H1 (cell line): ENCODE measurements around the gene CCDC28B. TPM values are rescaled to one million over a fixed set of nuclear protein-coding genes. Genes with fewer than 3 reads are reported as not detected.

ENCODE experiments used
- CTCF ChIA-PET: fragments of 300-600 bp; sonication (Branson Sonifier 250); formaldehyde crosslinking; loops from one replicate; lab custom pipeline; 2021; ENCODE audit not compliant: partially characterized antibody; lab: Charles Lee
- POLR2A ChIA-PET: fragments of 300-600 bp; sonication (Branson Sonifier 250); formaldehyde crosslinking; loops from one replicate; lab custom pipeline; 2021; ENCODE audit warnings: inconsistent platforms; ENCODE audit not compliant: partially characterized antibody; lab: Charles Lee
- DNase-seq, 2 experiments: peaks; one replicate each; pipeline versions ENCODE4 v3.0.0 to v3.0.0-alpha.2; 2010 to 2022; ENCODE audit warnings: low spot score in 2 of 2, low read depth in 1 of 2, mixed read lengths in 1 of 2
- FAIRE-seq: peaks from 2 replicates; lab custom pipeline; 2011; peaks lifted over from hg19 to GRCh38; lab: Jason Lieb, UNC
- H2AFZ ChIP-seq: 2 replicates; pipeline ENCODE4 v1.8.1; 2012; ENCODE audit warnings: low read length, inconsistent platforms
- H2AK5ac ChIP-seq: 2 replicates; pipeline ENCODE4 v1.6.1; 2013; ENCODE audit warnings: low read depth, low read length
- H2BK120ac ChIP-seq: replicated peaks from 2 replicates; pipeline ENCODE3; 2013; ENCODE audit warnings: low read depth, low read length, inconsistent platforms
- H2BK12ac ChIP-seq: 2 replicates; pipeline ENCODE4 v1.6.1; 2013; ENCODE audit warnings: low read depth, low read length
- H2BK15ac ChIP-seq: 2 replicates; pipeline ENCODE4 v1.6.1; 2013; ENCODE audit warnings: low read length
- H2BK20ac ChIP-seq: 2 replicates; pipeline ENCODE4 v1.6.1; 2013; ENCODE audit warnings: low read length
- H2BK5ac ChIP-seq: 2 replicates; pipeline ENCODE4 v1.6.1; 2013; ENCODE audit warnings: low read depth, low read length
- H3K14ac ChIP-seq: 2 replicates; pipeline ENCODE4 v1.6.1; 2013; ENCODE audit warnings: inconsistent platforms; ENCODE audit not compliant: insufficient read length
- H3K18ac ChIP-seq: 2 replicates; pipeline ENCODE4 v1.6.1; 2013; ENCODE audit warnings: low read length; ENCODE audit errors: extremely low read depth
- H3K23ac ChIP-seq: 2 replicates; pipeline ENCODE4 v1.6.1; 2013; ENCODE audit warnings: inconsistent platforms; ENCODE audit not compliant: insufficient read length
- H3K23me2 ChIP-seq: 2 replicates; pipeline ENCODE4 v1.6.1; 2013; ENCODE audit warnings: low read depth, low read length
- H3K27ac ChIP-seq: 2 replicates; pipeline ENCODE4 v1.6.1; 2011; ENCODE audit warnings: low read depth, low read length, inconsistent platforms
- H3K27me3 ChIP-seq, 4 experiments: replicated peaks in 1 of 4; 1 replicate in 1 of 4; 2 replicates in 3 of 4; pipeline versions ENCODE4 v1.6.1 to v1.8.1; 2011 to 2013; ENCODE audit warnings: low read length in 3 of 4, mild to moderate bottlenecking in 3 of 4, inconsistent platforms in 2 of 4, mixed read lengths in 2 of 4, moderate library complexity in 1 of 4; ENCODE audit not compliant: control insufficient read depth in 3 of 4, insufficient read depth in 3 of 4; ENCODE audit errors: extremely low read depth in 1 of 4
- H3K36me3 ChIP-seq, 4 experiments: 2 replicates each; pipeline versions ENCODE4 v1.6.1 to v1.8.1; 2011 to 2013; ENCODE audit warnings: mild to moderate bottlenecking in 4 of 4, low read length in 3 of 4, moderate library complexity in 2 of 4, control low read depth in 1 of 4, inconsistent platforms in 1 of 4; ENCODE audit not compliant: insufficient read depth in 4 of 4, control insufficient read depth in 2 of 4
- H3K4ac ChIP-seq: replicated peaks from 2 replicates; pipeline ENCODE3; 2013; ENCODE audit warnings: low read length, low read depth, mixed read lengths, inconsistent platforms; ENCODE audit not compliant: insufficient read length
- H3K4me1 ChIP-seq, 4 experiments: replicated peaks in 1 of 4; 1 replicate in 1 of 4; 2 replicates in 3 of 4; pipeline versions ENCODE4 v1.6.1 to v1.8.1; 2011 to 2013; ENCODE audit warnings: low read length in 3 of 4, inconsistent platforms in 2 of 4, mixed read lengths in 1 of 4; ENCODE audit not compliant: insufficient read depth in 4 of 4, control insufficient read depth in 3 of 4
- H3K4me2 ChIP-seq, 2 experiments: 2 replicates each; pipeline versions ENCODE4 v1.6.1 to v1.8.1; 2011 to 2013; ENCODE audit warnings: low read depth in 2 of 2, low read length in 2 of 2, control low read depth in 1 of 2, inconsistent platforms in 1 of 2, mild to moderate bottlenecking in 1 of 2; ENCODE audit not compliant: insufficient read depth in 1 of 2
- H3K4me3 ChIP-seq, 4 experiments: fragments of 200-600, 300-600 bp in 1 of 4; sonication (generic), shearing (Covaris generic), sonication (Bioruptor Twin) in 1 of 4; 2 replicates each; pipeline versions ENCODE4 v1.5.1 to v1.8.1; 2011 to 2016; ENCODE audit warnings: low read length in 4 of 4, low read depth in 3 of 4, control low read depth in 2 of 4, inconsistent platforms in 2 of 4, mild to moderate bottlenecking in 2 of 4, mixed read lengths in 1 of 4, moderate library complexity in 1 of 4; ENCODE audit not compliant: insufficient read depth in 2 of 4; ENCODE audit errors: extremely low read depth in 1 of 4
- H3K56ac ChIP-seq: replicated peaks from 2 replicates; pipeline ENCODE3; 2013; ENCODE audit warnings: low read depth, mild to moderate bottlenecking, mixed read lengths, low read length, inconsistent platforms; ENCODE audit not compliant: insufficient read length
- H3K79me1 ChIP-seq: 2 replicates; pipeline ENCODE4 v1.6.1; 2013; ENCODE audit warnings: low read depth, low read length, control low read depth
- H3K79me2 ChIP-seq, 2 experiments: 2 replicates each; pipeline versions ENCODE4 v1.6.1 to v1.8.1; 2012 to 2013; ENCODE audit warnings: low read length in 2 of 2, mild to moderate bottlenecking in 2 of 2, inconsistent platforms in 1 of 2; ENCODE audit not compliant: insufficient read depth in 2 of 2, control insufficient read depth in 1 of 2
- H3K9ac ChIP-seq, 4 experiments: replicated peaks in 1 of 4; 1 replicate in 1 of 4; 2 replicates in 3 of 4; pipeline versions ENCODE4 v1.6.1 to v1.8.1; 2011 to 2013; ENCODE audit warnings: low read depth in 3 of 4, low read length in 3 of 4, control low read depth in 2 of 4, mild to moderate bottlenecking in 2 of 4, moderate library complexity in 2 of 4, inconsistent platforms in 1 of 4; ENCODE audit errors: extremely low read depth in 1 of 4
- H3K9me3 ChIP-seq, 2 experiments: 2 replicates each; pipeline versions ENCODE4 v1.6.1 to v1.8.1; 2012 to 2013; ENCODE audit warnings: mild to moderate bottlenecking in 2 of 2, moderate library complexity in 2 of 2, control low read depth in 1 of 2, inconsistent platforms in 1 of 2, low read depth in 1 of 2, low read length in 1 of 2, mixed read lengths in 1 of 2; ENCODE audit not compliant: insufficient read depth in 2 of 2
- H4K20me1 ChIP-seq, 2 experiments: replicated peaks in 1 of 2; 2 replicates each; pipeline versions ENCODE3 to v1.8.1; 2011 to 2013; ENCODE audit warnings: inconsistent platforms in 2 of 2, low read length in 2 of 2, mild to moderate bottlenecking in 1 of 2; ENCODE audit not compliant: insufficient read depth in 2 of 2, control insufficient read depth in 1 of 2
- H4K5ac ChIP-seq: 2 replicates; pipeline ENCODE4 v1.6.1; 2013; ENCODE audit warnings: low read length, low read depth, mixed read lengths, inconsistent platforms; ENCODE audit not compliant: insufficient read length
- H4K8ac ChIP-seq: 2 replicates; pipeline ENCODE4 v1.8.0; 2013; ENCODE audit warnings: mild to moderate bottlenecking, moderate library complexity, low read length, inconsistent platforms; ENCODE audit not compliant: insufficient read depth; ENCODE audit errors: extremely low read depth
- H4K91ac ChIP-seq: replicated peaks from 2 replicates; pipeline ENCODE3; 2013; ENCODE audit warnings: low read length, mixed read lengths, inconsistent platforms; ENCODE audit not compliant: insufficient read length
- CREB1 ChIP-seq: IDR thresholded peaks from 2 replicates; pipeline ENCODE4 v1.6.1; 2012; ENCODE audit warnings: inconsistent platforms
- GABPA ChIP-seq: IDR thresholded peaks from 2 replicates; pipeline ENCODE4 v1.6.1; 2011; ENCODE audit warnings: mild to moderate bottlenecking, low read length, moderate library complexity, borderline replicate concordance; ENCODE audit not compliant: insufficient read depth
- HDAC2 ChIP-seq, 2 experiments: fragments of 300-600 bp in 1 of 2; sonication (generic) in 1 of 2; IDR thresholded peaks; 2 replicates each; pipeline ENCODE4 v1.6.1; 2011 to 2012; ENCODE audit warnings: low read depth in 2 of 2, low read length in 2 of 2, mild to moderate bottlenecking in 2 of 2, moderate library complexity in 2 of 2, borderline replicate concordance in 1 of 2, inconsistent platforms in 1 of 2
- HDAC6 ChIP-seq: IDR thresholded peaks from one replicate; pipeline ENCODE4 v1.7.1; 2012; ENCODE audit warnings: low read depth, mild to moderate bottlenecking, inconsistent platforms, low read length, moderate library complexity
- KDM1A ChIP-seq: fragments of 200-600, 300-600 bp; sonication (generic); IDR thresholded peaks from 2 replicates; pipeline ENCODE4 v1.7.1; 2016; ENCODE audit warnings: mild to moderate bottlenecking, low read length, borderline replicate concordance
- POLR2A ChIP-seq, 2 experiments: IDR thresholded peaks; 1 replicate in 1 of 2; 2 replicates in 1 of 2; pipeline ENCODE4 v1.6.1; 2011; ENCODE audit warnings: low read depth in 2 of 2, low read length in 2 of 2, mild to moderate bottlenecking in 2 of 2; ENCODE audit errors: control extremely low read depth in 1 of 2
- RAD21 ChIP-seq, 2 experiments: IDR thresholded peaks in 1 of 2; conservative IDR thresholded peaks in 1 of 2; 2 replicates each; pipeline ENCODE4 v1.6.1; 2011; ENCODE audit warnings: low read depth in 2 of 2, low read length in 2 of 2, improper control_type of control experiment in 1 of 2, inconsistent platforms in 1 of 2, mild to moderate bottlenecking in 1 of 2, moderate library complexity in 1 of 2
- SP1 ChIP-seq: IDR thresholded peaks from 2 replicates; pipeline ENCODE4 v1.6.1; 2011; ENCODE audit warnings: low read depth, low read length
- TBP ChIP-seq: IDR thresholded peaks from 2 replicates; pipeline ENCODE4 v1.6.1; 2011; ENCODE audit warnings: low read depth, low read length, improper control_type of control experiment
- WGBS, 2 experiments: shearing (Covaris generic) in 1 of 2; methylation state at CpG; one replicate each; pipeline versions ENCODE4 v1.1.6 to v1.1.7; 2013 to 2015; ENCODE audit warnings: low lambda C conversion rate in 2 of 2, mixed read lengths in 2 of 2, inconsistent platforms in 1 of 2, low coverage in 1 of 2, missing lambda C conversion rate in 1 of 2; ENCODE audit not compliant: insufficient replicate concordance in 2 of 2, insufficient coverage in 1 of 2, insufficient read length in 1 of 2; ENCODE audit errors: extremely low coverage in 1 of 2, missing lambda C conversion rate in 1 of 2; 5-methylcytosine and 5-hydroxymethylcytosine counted together
- polyA plus RNA-seq, 7 experiments: library from polyadenylated mRNA; depleted of rRNA in 3 of 7; stranded (reverse) in 5 of 7; unstranded in 2 of 7; fragments of >200 nt in 5 of 7; fragments of 200-250 nt in 2 of 7; gene quantifications; 1 replicate in 5 of 7; 2 replicates in 1 of 7; 4 replicates in 1 of 7; pipeline versions ENCODE4 v1.2.1 to v1.2.3, GENCODE V29; 2011 to 2013; ENCODE audit warnings: missing spikeins in 2 of 7, mixed read lengths in 2 of 7
- total RNA-seq: library from RNA; stranded (reverse); fragmentation: NEBNext Ultra II Directional; extraction: Animal tissue kit (Norgen Biotek cat#: 25700); gene quantifications from 2 replicates; pipeline ENCODE4 v1.2.1, GENCODE V29; 2021
- TF ChIP-seq, protein P1 (sequence below): IDR thresholded peaks from 2 replicates; pipeline ENCODE4 v1.6.1; 2012; ENCODE audit warnings: inconsistent platforms

The CCDC28B gene
- total and polyA plus RNA-seq, 2 of the 8 experiments (the other 6 are each of a cell fraction or from before 2014, with no cell fraction given), result 16.7 to 17.1 TPM

DNA sequence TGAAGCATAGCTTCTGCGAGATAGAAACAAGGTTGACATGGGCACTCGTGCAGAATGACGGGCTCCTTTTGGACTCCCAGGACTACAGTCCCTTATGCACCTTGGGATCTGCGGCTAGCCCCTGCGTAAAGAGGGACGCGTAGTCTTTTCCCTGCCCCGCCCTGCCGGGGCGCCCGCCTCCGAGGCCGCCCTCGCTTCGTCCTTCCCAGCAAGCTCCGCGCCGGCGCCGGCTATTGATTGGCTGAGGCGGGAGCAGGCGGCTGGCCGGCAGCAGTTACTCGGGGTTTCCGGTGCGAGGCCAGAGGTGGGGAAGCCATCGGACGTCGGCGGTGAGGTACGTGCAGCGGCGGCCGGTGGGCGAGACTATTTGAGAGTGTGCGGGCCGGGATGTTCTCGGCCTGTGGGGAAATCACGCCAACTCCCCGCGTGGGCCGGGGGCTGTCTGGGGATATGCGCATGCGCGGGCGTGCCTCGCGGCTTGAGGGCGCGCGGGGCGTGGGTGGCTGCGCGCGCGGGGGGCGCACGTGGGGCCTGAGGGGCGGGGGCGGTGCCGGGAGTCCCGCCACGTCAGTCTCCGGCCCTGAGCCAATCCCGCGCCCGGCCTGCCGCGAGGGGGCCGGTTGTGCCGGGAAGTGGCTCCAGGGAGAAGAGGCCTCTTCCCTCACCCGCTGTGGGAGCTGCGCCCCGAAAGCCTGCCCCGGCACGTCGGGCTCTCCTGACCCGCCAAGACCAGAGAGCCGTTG lies 20.8 kb upstream of the CCDC28B start, which contains the start of gene TXLNA:
TXLNA (plus strand) TSS at position 233 of the 743 bp plus-strand sequence. CDS start 671 bp downstream, outside the sequence.
- peaks cover 0 to 4% of the 10 kb centered on the region in 2 experiments for H4K20me1 ChIP-seq
- H3K23ac ChIP-seq, result no peak within 1 kb of the TSS
- H2AK5ac ChIP-seq, result no peak within 1 kb of the TSS
- peak; percentile 77 to 95 for DNase-seq
- H3K9ac ChIP-seq, result peak within 1 kb of the TSS; percentile 52 to 67 (median 56); a peak in 6 of 7 replicates
- H3K4ac ChIP-seq, result peak within 1 kb of the TSS; percentile 46
- peak within 1 kb of the TSS; percentile 90 for H4K5ac ChIP-seq
- H3K79me1 ChIP-seq, result peaks cover 3% of the 10 kb centered on the region; the same call in 1 of the 2 replicates
- H2BK5ac ChIP-seq, result peak within 1 kb of the TSS; percentile 62; the same call in 1 of the 2 replicates
- peaks cover 8 to 15% (median 10%) of the 10 kb centered on the region in 4 experiments; a peak in 6 of 7 replicates for H3K4me1 ChIP-seq
- peak within 1 kb of the TSS; percentile 82 to 91 for H3K4me2 ChIP-seq
- no peaks in the 10 kb centered on the region for H3K27me3 ChIP-seq
- 2% methylated on average over 65 of the region's 79 CpGs; no CpG with 5 or more reads in 1 of the 2 experiments for whole genome bisulfite sequencing, 2 experiments
- H3K36me3 ChIP-seq, result peaks cover 10 to 30% (median 18%) of the 10 kb centered on the region in 4 experiments
- POLR2A ChIA-PET, result interaction anchor here (0.6 to 18.1 kb wide), 27 partner anchors 11 to 471 kb away, joined by 3 to 332 read pairs (median 4); partner anchors contain the start of genes BSDC1, CCDC28B, HDAC1 and IQCC
- H3K79me2 ChIP-seq, result peaks cover 7 to 32% of the 10 kb centered on the region in 2 experiments
- H3K4me3 ChIP-seq, result peak within 1 kb of the TSS; percentile 44 to 89 (median 76)
- peak within 1 kb of the TSS; percentile 93 for H2AFZ ChIP-seq
- CTCF ChIA-PET, result interaction anchor here (1.2 to 1.6 kb wide), 2 partner anchors 36 to 69 kb away, joined by 4 to 5 read pairs; no protein-coding TSS in a partner anchor
- H2BK12ac ChIP-seq, result 0 out of 2 replicates have a peak within 1 kb of the TSS, but pooled peaks have one; percentile 20
- no peak within 1 kb of the TSS for H2BK20ac ChIP-seq
- H3K9me3 ChIP-seq, result no peaks in the 10 kb centered on the region
- H2BK15ac ChIP-seq, result no peak within 1 kb of the TSS
- FAIRE-seq, result no peak
- no peak within 1 kb of the TSS for H2BK120ac ChIP-seq
- peak within 1 kb of the TSS; percentile 88 for H4K91ac ChIP-seq
- peak within 1 kb of the TSS; percentile 98 for H3K18ac ChIP-seq
- peak within 1 kb of the TSS; percentile 40 for H3K56ac ChIP-seq
- peaks cover 2% of the 10 kb centered on the region; the same call in 1 of the 2 replicates for H3K23me2 ChIP-seq
- H3K14ac ChIP-seq, result no peak within 1 kb of the TSS
- peak within 1 kb of the TSS; percentile 69; the same call in 1 of the 2 replicates for H3K27ac ChIP-seq
- H4K8ac ChIP-seq, result peak within 1 kb of the TSS; percentile 90; the same call in 1 of the 2 replicates
- peak; percentile 34; the same call in 1 of the 2 replicates for TF ChIP-seq GABPA
- TF ChIP-seq, protein P1, sequence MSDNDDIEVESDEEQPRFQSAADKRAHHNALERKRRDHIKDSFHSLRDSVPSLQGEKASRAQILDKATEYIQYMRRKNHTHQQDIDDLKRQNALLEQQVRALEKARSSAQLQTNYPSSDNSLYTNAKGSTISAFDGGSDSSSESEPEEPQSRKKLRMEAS, result peak; percentile 90; the same call in 1 of the 2 replicates
- TF ChIP-seq SP1, result peak; percentile 38; the same call in 1 of the 2 replicates
- peak; percentile 71; the same call in 1 of the 2 replicates for TF ChIP-seq KDM1A
- peak; percentile 98 for TF ChIP-seq HDAC2 (IDR thresholded peaks at IDR 0.05; ENCODE audit: borderline replicate concordance in 1 of 2, low read depth in 2 of 2, low read length in 2 of 2)
- TF ChIP-seq POLR2A (IDR thresholded peaks at IDR 0.05; ENCODE audit: control extremely low read depth in 1 of 2, low read depth in 2 of 2, low read length in 2 of 2), result peak; percentile 58 to 86
- peak; percentile 84 for TF ChIP-seq TBP
- TF ChIP-seq HDAC6, result no peak
- peak; percentile 59 for TF ChIP-seq CREB1
- TF ChIP-seq RAD21 (IDR thresholded peaks at IDR 0.05 in 1 of 2, conservative IDR thresholded peaks at IDR 0.05 in 1 of 2; ENCODE audit: low read depth in 2 of 2, low read length in 2 of 2), result no peak
